ENCODE data around the gene COL5A1.

COL5A1 gene

GRCh38 chr9:134848504-134848903, 206.9 kb downstream of the COL5A1 start:
- DNase-seq (ENCODE audit: extremely low spot score), result no peak
- ChIA-PET POLR2A (no interaction called here), CTCF (no interaction called here)
- TF ChIP-seq, protein P1, sequence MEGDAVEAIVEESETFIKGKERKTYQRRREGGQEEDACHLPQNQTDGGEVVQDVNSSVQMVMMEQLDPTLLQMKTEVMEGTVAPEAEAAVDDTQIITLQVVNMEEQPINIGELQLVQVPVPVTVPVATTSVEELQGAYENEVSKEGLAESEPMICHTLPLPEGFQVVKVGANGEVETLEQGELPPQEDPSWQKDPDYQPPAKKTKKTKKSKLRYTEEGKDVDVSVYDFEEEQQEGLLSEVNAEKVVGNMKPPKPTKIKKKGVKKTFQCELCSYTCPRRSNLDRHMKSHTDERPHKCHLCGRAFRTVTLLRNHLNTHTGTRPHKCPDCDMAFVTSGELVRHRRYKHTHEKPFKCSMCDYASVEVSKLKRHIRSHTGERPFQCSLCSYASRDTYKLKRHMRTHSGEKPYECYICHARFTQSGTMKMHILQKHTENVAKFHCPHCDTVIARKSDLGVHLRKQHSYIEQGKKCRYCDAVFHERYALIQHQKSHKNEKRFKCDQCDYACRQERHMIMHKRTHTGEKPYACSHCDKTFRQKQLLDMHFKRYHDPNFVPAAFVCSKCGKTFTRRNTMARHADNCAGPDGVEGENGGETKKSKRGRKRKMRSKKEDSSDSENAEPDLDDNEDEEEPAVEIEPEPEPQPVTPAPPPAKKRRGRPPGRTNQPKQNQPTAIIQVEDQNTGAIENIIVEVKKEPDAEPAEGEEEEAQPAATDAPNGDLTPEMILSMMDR (IDR thresholded peaks at IDR 0.05; ENCODE audit: control extremely low read depth, extremely low read depth, low read depth, missing control alignments), result no peak

GRCh38 chr9:134850611-134851010, 209.0 kb downstream of the COL5A1 start:
- TF ChIP-seq, protein P1 (IDR thresholded peaks at IDR 0.05; ENCODE audit: control extremely low read depth, extremely low read depth, low read depth, missing control alignments), result no peak
- ChIA-PET POLR2A (no interaction called here), CTCF (no interaction called here)
- no peak for DNase-seq (ENCODE audit: extremely low spot score)

GRCh38 chr9:134851020-134851419, 209.4 kb downstream of the COL5A1 start:
- ChIA-PET POLR2A (no interaction called here), CTCF (no interaction called here)
- TF ChIP-seq, protein P1 (IDR thresholded peaks at IDR 0.05; ENCODE audit: control extremely low read depth, extremely low read depth, low read depth, missing control alignments), result no peak
- DNase-seq (ENCODE audit: extremely low spot score), result no peak

DNA sequence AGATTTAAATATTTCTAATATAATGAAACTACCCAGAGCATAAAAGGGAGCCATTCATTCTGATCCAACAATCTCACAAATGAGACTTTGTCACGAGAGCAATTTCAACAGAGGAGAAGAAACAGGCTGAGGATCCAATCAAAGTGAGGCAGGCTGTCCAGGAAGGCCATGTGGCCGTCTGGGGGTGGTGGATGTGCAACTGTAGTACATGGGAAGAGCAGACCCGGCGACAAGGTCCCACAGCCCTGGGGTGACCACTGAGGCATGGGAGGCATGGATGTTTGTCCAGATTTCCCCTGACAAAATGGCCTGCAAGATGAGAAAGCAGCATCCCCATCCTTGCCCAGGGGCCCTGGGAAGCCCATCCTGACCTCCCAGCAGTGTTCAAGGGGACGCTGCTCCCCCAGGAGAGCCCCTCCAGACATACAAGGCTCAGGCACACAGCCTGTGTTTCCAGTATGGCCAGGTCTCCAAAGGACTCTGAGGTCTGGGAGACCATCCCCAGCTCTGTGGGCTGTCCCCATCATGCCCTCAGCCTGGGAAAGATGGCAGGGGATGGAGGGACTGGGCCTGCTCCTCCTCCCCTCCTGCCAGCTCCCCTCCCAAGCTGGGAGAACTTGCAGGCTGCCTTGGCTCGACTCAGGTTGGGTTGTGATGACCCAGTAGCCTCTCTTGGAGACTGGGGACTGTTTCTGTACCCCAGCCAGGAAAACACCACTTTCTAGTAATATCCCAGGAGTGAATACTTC, 211.5 kb downstream of the COL5A1 start:
- DNase-seq (ENCODE audit: extremely low spot score), result no peak
- ChIA-PET CTCF (no interaction called here), POLR2A (no interaction called here)
- TF ChIP-seq, protein P1 (IDR thresholded peaks at IDR 0.05; ENCODE audit: control extremely low read depth, extremely low read depth, low read depth, missing control alignments), result no peak

- TF ChIP-seq, protein P1 (IDR thresholded peaks at IDR 0.05; ENCODE audit: control extremely low read depth, extremely low read depth, low read depth, missing control alignments), result no peak
- CTCF ChIA-PET, result interaction anchor here (1.7 kb wide), 1 partner anchor 9 kb away, joined by 4 read pairs; no protein-coding TSS in a partner anchor
- POLR2A ChIA-PET, result no interaction called here
- DNase-seq (ENCODE audit: extremely low spot score), result no peak
Measured at GRCh38 chr9:134853893-134854292, 212.3 kb downstream of the COL5A1 start.

DNA sequence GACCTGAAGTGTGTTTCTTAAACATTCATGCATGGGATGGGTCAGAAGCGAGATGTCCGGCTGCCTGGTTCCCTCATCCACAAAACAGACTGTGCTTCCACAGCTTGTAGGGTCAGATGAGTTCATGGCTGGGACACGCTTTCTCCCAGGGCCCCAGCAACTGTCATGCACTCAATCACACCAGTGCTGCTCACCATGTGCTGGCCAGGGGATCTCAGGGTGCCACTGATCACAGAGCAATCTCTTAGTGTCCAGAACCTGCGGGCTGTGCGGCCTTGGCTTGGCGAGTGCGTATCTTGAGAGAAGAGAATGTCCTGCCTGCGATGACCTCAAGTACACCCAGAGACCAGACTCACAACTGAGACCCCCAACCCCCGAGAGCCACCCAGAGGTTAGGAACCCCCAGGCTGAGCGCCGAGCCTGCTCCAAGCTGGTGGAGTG, 213.0 kb downstream of the COL5A1 start:
- TF ChIP-seq, protein P1 (IDR thresholded peaks at IDR 0.05; ENCODE audit: control extremely low read depth, extremely low read depth, low read depth, missing control alignments), result no peak
- POLR2A ChIA-PET, result no interaction called here
- DNase-seq (ENCODE audit: extremely low spot score), result no peak
- CTCF ChIA-PET, result interaction anchor here (1.7 kb wide), 1 partner anchor 9 kb away, joined by 4 read pairs; no protein-coding TSS in a partner anchor
